ENCODE measurements around the gene FSIP1. TPM values are rescaled to one million over a fixed set of nuclear protein-coding genes. Genes with fewer than 3 reads are reported as not detected.

FSIP1 gene
- total RNA-seq, 2 experiments from 2014 or later: 0.62 to 0.74 TPM

- Mint-ChIP-seq H3K27me3 (peaks cover 33% of the 10 kb centered on the region), H3K36me3 (no peaks in the 10 kb centered on the region), H3K27ac (no peak overlapping the region), H3K4me3 (no peak overlapping the region), H3K9me3 (no peaks in the 10 kb centered on the region), H3K4me1 (no peaks in the 10 kb centered on the region)
- DNase-seq: no peak
Measured at GRCh38 chr15:39799552-39800011, 16.9 kb upstream of the FSIP1 start.

- Mint-ChIP-seq H3K27me3 (peaks cover 37% of the 10 kb centered on the region), H3K27ac (no peak overlapping the region), H3K4me1 (no peaks in the 10 kb centered on the region), H3K36me3 (no peaks in the 10 kb centered on the region), H3K9me3 (no peaks in the 10 kb centered on the region), H3K4me3 (no peak overlapping the region)
- no peak for DNase-seq
Measured at GRCh38 chr15:39798382-39798781, 15.7 kb upstream of the FSIP1 start.

GRCh38 chr15:39797407-39797806 is 14.8 kb upstream of the FSIP1 start:
- H3K9me3 Mint-ChIP-seq: no peaks in the 10 kb centered on the region
- H3K27me3 Mint-ChIP-seq: peaks cover 44% of the 10 kb centered on the region
- no peak overlapping the region for H3K4me3 Mint-ChIP-seq
- H3K36me3 Mint-ChIP-seq: no peaks in the 10 kb centered on the region
- H3K4me1 Mint-ChIP-seq: no peaks in the 10 kb centered on the region
- DNase-seq: no peak
- no peak overlapping the region for H3K27ac Mint-ChIP-seq

GRCh38 chr15:39796601-39797000 is 14.0 kb upstream of the FSIP1 start:
- DNase-seq: no peak
- Mint-ChIP-seq H3K27ac (no peak overlapping the region), H3K4me1 (no peaks in the 10 kb centered on the region)

GRCh38 chr15:39795486-39795885 is 12.8 kb upstream of the FSIP1 start:
- Mint-ChIP-seq H3K27ac (no peak overlapping the region), H3K4me1 (no peaks in the 10 kb centered on the region), H3K27me3 (peaks cover 32% of the 10 kb centered on the region), H3K4me3 (no peak overlapping the region), H3K36me3 (no peaks in the 10 kb centered on the region), H3K9me3 (no peaks in the 10 kb centered on the region)
- no peak for DNase-seq

More at GRCh38 chr15:39796601-39797000, 14.0 kb upstream of the FSIP1 start:
- H3K36me3 Mint-ChIP-seq: no peaks in the 10 kb centered on the region
- H3K9me3 Mint-ChIP-seq: no peaks in the 10 kb centered on the region
- peaks cover 38% of the 10 kb centered on the region for H3K27me3 Mint-ChIP-seq
- no peak overlapping the region for H3K4me3 Mint-ChIP-seq

GRCh38 chr15:39794954-39795353 is 12.3 kb upstream of the FSIP1 start:
- Mint-ChIP-seq H3K4me3 (no peak overlapping the region), H3K4me1 (no peaks in the 10 kb centered on the region), H3K27me3 (peaks cover 28% of the 10 kb centered on the region), H3K9me3 (no peaks in the 10 kb centered on the region), H3K36me3 (no peaks in the 10 kb centered on the region), H3K27ac (no peak overlapping the region)
- no peak for DNase-seq

- H3K4me1 Mint-ChIP-seq: no peaks in the 10 kb centered on the region
- peaks cover 21% of the 10 kb centered on the region for H3K27me3 Mint-ChIP-seq
- no peak overlapping the region for H3K27ac Mint-ChIP-seq
- no peak overlapping the region for H3K4me3 Mint-ChIP-seq
- H3K9me3 Mint-ChIP-seq: no peaks in the 10 kb centered on the region
- no peaks in the 10 kb centered on the region for H3K36me3 Mint-ChIP-seq
- no peak for DNase-seq
Measured at GRCh38 chr15:39793923-39794322, 11.3 kb upstream of the FSIP1 start.

GRCh38 chr15:39792844-39793335 is 10.2 kb upstream of the FSIP1 start:
- Mint-ChIP-seq H3K36me3 (no peaks in the 10 kb centered on the region), H3K4me1 (peaks cover 8% of the 10 kb centered on the region), H3K4me3 (no peak overlapping the region), H3K9me3 (no peaks in the 10 kb centered on the region), H3K27me3 (peaks cover 21% of the 10 kb centered on the region), H3K27ac (no peak overlapping the region)
- DNase-seq: no peak

GRCh38 chr15:39792025-39792843 is 9.6 kb upstream of the FSIP1 start:
- Mint-ChIP-seq H3K9me3 (no peaks in the 10 kb centered on the region), H3K27ac (no peak overlapping the region), H3K36me3 (no peaks in the 10 kb centered on the region), H3K4me1 (peaks cover 14% of the 10 kb centered on the region), H3K27me3 (peaks cover 21% of the 10 kb centered on the region), H3K4me3 (no peak overlapping the region)
- no peak for DNase-seq

- no peak overlapping the region for H3K27ac Mint-ChIP-seq
Measured at GRCh38 chr15:39789736-39790135, 7.1 kb upstream of the FSIP1 start.

GRCh38 chr15:39788800-39789565 is 6.3 kb upstream of the FSIP1 start:
- Mint-ChIP-seq H3K4me1 (peaks cover 37% of the 10 kb centered on the region), H3K4me3 (no peak overlapping the region), H3K36me3 (no peaks in the 10 kb centered on the region), H3K27me3 (peaks cover 7% of the 10 kb centered on the region), H3K9me3 (no peaks in the 10 kb centered on the region), H3K27ac (no peak overlapping the region)
- no peak for DNase-seq

More at GRCh38 chr15:39789736-39790135, 7.1 kb upstream of the FSIP1 start:
- H3K4me1 Mint-ChIP-seq: peaks cover 32% of the 10 kb centered on the region
- DNase-seq: no peak
- no peaks in the 10 kb centered on the region for H3K36me3 Mint-ChIP-seq
- H3K4me3 Mint-ChIP-seq: no peak overlapping the region
- H3K9me3 Mint-ChIP-seq: no peaks in the 10 kb centered on the region
- peaks cover 12% of the 10 kb centered on the region for H3K27me3 Mint-ChIP-seq

- peak; percentile 6 for DNase-seq
- no peaks in the 10 kb centered on the region for H3K9me3 Mint-ChIP-seq
- no peak overlapping the region for H3K27ac Mint-ChIP-seq
- peaks cover 42% of the 10 kb centered on the region for H3K4me1 Mint-ChIP-seq
- no peak overlapping the region for H3K4me3 Mint-ChIP-seq
- peaks cover 7% of the 10 kb centered on the region for H3K27me3 Mint-ChIP-seq
- no peaks in the 10 kb centered on the region for H3K36me3 Mint-ChIP-seq
Measured at GRCh38 chr15:39788108-39788507, 5.5 kb upstream of the FSIP1 start.

GRCh38 chr15:39787479-39787878 is 4.8 kb upstream of the FSIP1 start:
- H3K4me1 Mint-ChIP-seq: peaks cover 42% of the 10 kb centered on the region
- H3K27me3 Mint-ChIP-seq: peaks cover under 1% of the 10 kb centered on the region
- H3K36me3 Mint-ChIP-seq: no peaks in the 10 kb centered on the region
- H3K9me3 Mint-ChIP-seq: no peaks in the 10 kb centered on the region
- no peak for DNase-seq
- H3K27ac Mint-ChIP-seq: no peak overlapping the region
- H3K4me3 Mint-ChIP-seq: peak overlapping the region; percentile 35

GRCh38 chr15:39786447-39787056 is 3.9 kb upstream of the FSIP1 start:
- H3K27ac Mint-ChIP-seq: no peak overlapping the region
- peaks cover 48% of the 10 kb centered on the region for H3K4me1 Mint-ChIP-seq
- no peaks in the 10 kb centered on the region for H3K9me3 Mint-ChIP-seq
- no peak for DNase-seq
- H3K4me3 Mint-ChIP-seq: no peak overlapping the region
- no peaks in the 10 kb centered on the region for H3K36me3 Mint-ChIP-seq
- no peaks in the 10 kb centered on the region for H3K27me3 Mint-ChIP-seq

GRCh38 chr15:39785841-39786240 is 3.2 kb upstream of the FSIP1 start:
- H3K36me3 Mint-ChIP-seq: no peaks in the 10 kb centered on the region
- H3K27ac Mint-ChIP-seq: peak overlapping the region; percentile 34
- peaks cover 51% of the 10 kb centered on the region for H3K4me1 Mint-ChIP-seq
- no peak overlapping the region for H3K4me3 Mint-ChIP-seq
- H3K9me3 Mint-ChIP-seq: no peaks in the 10 kb centered on the region
- no peak for DNase-seq
- no peaks in the 10 kb centered on the region for H3K27me3 Mint-ChIP-seq

Measured in activated naive CD8-positive, alpha-beta T cell treated with anti-CD3 and anti-CD28 coated beads for 36 hours (primary cell).